ENCODE measurements around the gene RAPGEF4.
"Not testable (repeated sequence)": the region's sequence is repeated elsewhere in the genome, so short reads cannot be mapped to it uniquely, and the experiment has no call there.

Gene RAPGEF4

DNA sequence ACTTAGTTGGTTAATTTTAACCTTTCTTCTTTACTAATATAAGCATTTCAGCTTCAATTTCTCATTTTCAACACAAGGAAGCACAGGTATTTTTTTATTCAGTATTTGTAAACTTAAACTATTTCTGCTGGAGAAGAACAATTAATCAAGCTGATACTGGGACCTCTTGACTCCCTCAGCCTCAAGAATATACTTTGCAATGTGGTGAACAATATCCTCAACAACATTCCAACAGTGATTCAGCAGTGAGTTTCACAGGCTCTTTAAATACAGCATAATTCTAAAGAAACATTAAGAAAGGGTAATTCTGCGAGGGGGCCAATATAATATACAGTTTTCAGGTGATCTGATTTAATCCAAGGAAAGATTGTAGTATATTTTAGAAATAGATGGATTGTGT, 10.0 kb downstream of the RAPGEF4 start (continued):
- TF ChIP-seq, protein P1, sequence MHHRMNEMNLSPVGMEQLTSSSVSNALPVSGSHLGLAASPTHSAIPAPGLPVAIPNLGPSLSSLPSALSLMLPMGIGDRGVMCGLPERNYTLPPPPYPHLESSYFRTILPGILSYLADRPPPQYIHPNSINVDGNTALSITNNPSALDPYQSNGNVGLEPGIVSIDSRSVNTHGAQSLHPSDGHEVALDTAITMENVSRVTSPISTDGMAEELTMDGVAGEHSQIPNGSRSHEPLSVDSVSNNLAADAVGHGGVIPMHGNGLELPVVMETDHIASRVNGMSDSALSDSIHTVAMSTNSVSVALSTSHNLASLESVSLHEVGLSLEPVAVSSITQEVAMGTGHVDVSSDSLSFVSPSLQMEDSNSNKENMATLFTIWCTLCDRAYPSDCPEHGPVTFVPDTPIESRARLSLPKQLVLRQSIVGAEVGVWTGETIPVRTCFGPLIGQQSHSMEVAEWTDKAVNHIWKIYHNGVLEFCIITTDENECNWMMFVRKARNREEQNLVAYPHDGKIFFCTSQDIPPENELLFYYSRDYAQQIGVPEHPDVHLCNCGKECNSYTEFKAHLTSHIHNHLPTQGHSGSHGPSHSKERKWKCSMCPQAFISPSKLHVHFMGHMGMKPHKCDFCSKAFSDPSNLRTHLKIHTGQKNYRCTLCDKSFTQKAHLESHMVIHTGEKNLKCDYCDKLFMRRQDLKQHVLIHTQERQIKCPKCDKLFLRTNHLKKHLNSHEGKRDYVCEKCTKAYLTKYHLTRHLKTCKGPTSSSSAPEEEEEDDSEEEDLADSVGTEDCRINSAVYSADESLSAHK (tag by site-specific recombination; IDR thresholded peaks at IDR 0.05), result no peak
- no peak for TF ChIP-seq ZNF341 (tag by site-specific recombination; IDR thresholded peaks at IDR 0.05; ENCODE audit: low read depth)

DNA sequence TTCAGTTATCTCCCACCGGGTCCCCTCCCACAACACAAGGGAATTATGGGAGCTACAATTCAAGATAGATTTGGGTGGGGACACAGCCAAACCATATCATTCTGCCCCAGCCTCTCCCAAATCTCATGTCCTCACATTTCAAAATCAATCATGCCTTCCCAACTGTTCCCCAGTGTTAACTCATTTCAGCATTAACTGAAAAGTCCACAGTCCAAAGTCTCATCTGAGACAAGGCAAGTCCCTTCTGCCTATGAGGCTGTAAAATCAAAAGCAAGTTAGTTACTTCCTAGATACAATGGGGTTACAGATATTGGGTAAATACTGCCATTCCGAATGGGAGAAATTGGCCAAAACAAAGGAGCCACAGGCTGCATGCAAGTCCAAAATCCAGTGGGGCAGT, 12.9 kb downstream of the RAPGEF4 start:
- H3K4me1 ChIP-seq (ENCODE audit: control insufficient read depth, insufficient read depth, low read length); POLR2A ChIA-PET; H3K36me3 ChIP-seq (ENCODE audit: control insufficient read depth in 2 of 2, insufficient read depth in 1 of 2, low read length in 2 of 2); H3K9me3 ChIP-seq (ENCODE audit: control insufficient read depth, insufficient read depth, low read depth, low read length); H3K4me3 ChIP-seq (ENCODE audit: low read depth, low read length); CTCF ChIA-PET; H3K27ac ChIP-seq (ENCODE audit: extremely low read depth, low read depth, low read length): not testable (repeated sequence)

DNA sequence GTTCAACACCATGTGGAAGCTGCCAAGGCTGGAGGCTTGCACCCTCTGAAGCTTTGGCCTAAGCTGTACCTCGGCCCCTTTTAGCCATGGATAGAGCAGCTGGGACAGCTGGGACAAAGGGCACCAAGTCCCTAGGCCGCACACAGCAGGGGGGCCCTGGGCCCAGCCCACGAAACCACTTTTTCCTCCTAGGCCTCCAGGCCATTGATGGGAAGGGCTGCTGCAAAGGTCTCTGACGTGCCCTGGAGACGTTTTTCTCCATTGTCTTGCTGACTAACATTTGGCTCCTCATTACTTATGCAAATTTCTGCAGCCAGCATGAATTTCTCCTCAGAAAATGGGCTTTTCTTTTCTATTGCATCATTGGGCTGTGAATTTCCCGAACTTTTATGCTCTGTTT, 13.7 kb downstream of the RAPGEF4 start:
- ChIA-PET POLR2A (no interaction called here), CTCF (no interaction called here)
- H3K27ac ChIP-seq (ENCODE audit: extremely low read depth, low read depth, low read length), result no peak overlapping the region
- H3K4me1 ChIP-seq (ENCODE audit: control insufficient read depth, insufficient read depth, low read length), result no peaks in the 10 kb centered on the region
- no peaks in the 10 kb centered on the region for H3K36me3 ChIP-seq (ENCODE audit: control insufficient read depth in 2 of 2, insufficient read depth in 1 of 2, low read length in 2 of 2)
- no peaks in the 10 kb centered on the region for H3K9me3 ChIP-seq (ENCODE audit: control insufficient read depth, insufficient read depth, low read depth, low read length)
- TF ChIP-seq ZNF585B (tag by site-specific recombination; IDR thresholded peaks at IDR 0.05) (peak; percentile 75), ZBTB20 (tag by site-specific recombination; IDR thresholded peaks at IDR 0.05) (no peak), ZNF660 (tag by site-specific recombination; IDR thresholded peaks at IDR 0.05) (no peak), ZFP3 (tag by site-specific recombination; IDR thresholded peaks at IDR 0.05; ENCODE audit: low read depth) (no peak)
- TF ChIP-seq, protein P2, sequence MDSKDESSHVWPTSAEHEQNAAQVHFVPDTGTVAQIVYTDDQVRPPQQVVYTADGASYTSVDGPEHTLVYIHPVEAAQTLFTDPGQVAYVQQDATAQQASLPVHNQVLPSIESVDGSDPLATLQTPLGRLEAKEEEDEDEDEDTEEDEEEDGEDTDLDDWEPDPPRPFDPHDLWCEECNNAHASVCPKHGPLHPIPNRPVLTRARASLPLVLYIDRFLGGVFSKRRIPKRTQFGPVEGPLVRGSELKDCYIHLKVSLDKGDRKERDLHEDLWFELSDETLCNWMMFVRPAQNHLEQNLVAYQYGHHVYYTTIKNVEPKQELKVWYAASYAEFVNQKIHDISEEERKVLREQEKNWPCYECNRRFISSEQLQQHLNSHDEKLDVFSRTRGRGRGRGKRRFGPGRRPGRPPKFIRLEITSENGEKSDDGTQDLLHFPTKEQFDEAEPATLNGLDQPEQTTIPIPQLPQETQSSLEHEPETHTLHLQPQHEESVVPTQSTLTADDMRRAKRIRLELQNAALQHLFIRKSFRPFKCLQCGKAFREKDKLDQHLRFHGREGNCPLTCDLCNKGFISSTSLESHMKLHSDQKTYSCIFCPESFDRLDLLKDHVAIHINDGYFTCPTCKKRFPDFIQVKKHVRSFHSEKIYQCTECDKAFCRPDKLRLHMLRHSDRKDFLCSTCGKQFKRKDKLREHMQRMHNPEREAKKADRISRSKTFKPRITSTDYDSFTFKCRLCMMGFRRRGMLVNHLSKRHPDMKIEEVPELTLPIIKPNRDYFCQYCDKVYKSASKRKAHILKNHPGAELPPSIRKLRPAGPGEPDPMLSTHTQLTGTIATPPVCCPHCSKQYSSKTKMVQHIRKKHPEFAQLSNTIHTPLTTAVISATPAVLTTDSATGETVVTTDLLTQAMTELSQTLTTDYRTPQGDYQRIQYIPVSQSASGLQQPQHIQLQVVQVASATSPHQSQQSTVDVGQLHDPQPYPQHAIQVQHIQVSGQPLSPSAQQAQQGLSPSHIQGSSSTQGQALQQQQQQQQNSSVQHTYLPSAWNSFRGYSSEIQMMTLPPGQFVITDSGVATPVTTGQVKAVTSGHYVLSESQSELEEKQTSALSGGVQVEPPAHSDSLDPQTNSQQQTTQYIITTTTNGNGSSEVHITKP (tag by site-specific recombination; IDR thresholded peaks at IDR 0.05), result no peak
- no peak overlapping the region for H3K4me3 ChIP-seq (ENCODE audit: low read depth, low read length)

DNA sequence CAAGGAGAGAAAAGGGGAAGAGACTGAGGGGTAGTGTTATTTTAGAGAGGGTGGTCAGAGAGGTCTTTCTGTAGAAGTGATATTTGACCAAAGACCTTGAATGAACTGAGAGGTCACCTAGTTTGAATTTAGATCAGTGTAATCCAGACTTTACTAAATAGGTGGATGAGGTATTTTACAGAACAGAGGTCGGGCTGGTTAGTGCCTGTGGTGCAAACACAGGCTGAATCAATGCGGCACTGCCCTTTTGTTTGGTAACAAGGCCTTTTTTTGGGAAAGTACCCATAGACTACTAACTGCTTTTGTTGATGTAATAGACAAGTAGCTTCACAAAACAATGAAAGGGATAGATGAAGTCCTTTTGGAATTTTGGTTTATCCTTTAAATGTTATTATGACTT, 15.9 kb downstream of the RAPGEF4 start:
- Histone ChIP-seq H3K9me3 (ENCODE audit: control insufficient read depth, insufficient read depth, low read depth, low read length) (no peaks in the 10 kb centered on the region), H3K27ac (ENCODE audit: extremely low read depth, low read depth, low read length) (no peak overlapping the region), H3K36me3 (ENCODE audit: control insufficient read depth in 2 of 2, insufficient read depth in 1 of 2, low read length in 2 of 2) (no peaks in the 10 kb centered on the region), H3K4me3 (ENCODE audit: low read depth, low read length) (no peak overlapping the region), H3K4me1 (ENCODE audit: control insufficient read depth, insufficient read depth, low read length) (no peaks in the 10 kb centered on the region)
- ChIA-PET CTCF (no interaction called here), POLR2A (no interaction called here)
- TF ChIP-seq ZFP3 (tag by site-specific recombination; IDR thresholded peaks at IDR 0.05; ENCODE audit: low read depth), result no peak
- TF ChIP-seq ZNF146 (tag by site-specific recombination; IDR thresholded peaks at IDR 0.05), result no peak
- TF ChIP-seq, protein P3, sequence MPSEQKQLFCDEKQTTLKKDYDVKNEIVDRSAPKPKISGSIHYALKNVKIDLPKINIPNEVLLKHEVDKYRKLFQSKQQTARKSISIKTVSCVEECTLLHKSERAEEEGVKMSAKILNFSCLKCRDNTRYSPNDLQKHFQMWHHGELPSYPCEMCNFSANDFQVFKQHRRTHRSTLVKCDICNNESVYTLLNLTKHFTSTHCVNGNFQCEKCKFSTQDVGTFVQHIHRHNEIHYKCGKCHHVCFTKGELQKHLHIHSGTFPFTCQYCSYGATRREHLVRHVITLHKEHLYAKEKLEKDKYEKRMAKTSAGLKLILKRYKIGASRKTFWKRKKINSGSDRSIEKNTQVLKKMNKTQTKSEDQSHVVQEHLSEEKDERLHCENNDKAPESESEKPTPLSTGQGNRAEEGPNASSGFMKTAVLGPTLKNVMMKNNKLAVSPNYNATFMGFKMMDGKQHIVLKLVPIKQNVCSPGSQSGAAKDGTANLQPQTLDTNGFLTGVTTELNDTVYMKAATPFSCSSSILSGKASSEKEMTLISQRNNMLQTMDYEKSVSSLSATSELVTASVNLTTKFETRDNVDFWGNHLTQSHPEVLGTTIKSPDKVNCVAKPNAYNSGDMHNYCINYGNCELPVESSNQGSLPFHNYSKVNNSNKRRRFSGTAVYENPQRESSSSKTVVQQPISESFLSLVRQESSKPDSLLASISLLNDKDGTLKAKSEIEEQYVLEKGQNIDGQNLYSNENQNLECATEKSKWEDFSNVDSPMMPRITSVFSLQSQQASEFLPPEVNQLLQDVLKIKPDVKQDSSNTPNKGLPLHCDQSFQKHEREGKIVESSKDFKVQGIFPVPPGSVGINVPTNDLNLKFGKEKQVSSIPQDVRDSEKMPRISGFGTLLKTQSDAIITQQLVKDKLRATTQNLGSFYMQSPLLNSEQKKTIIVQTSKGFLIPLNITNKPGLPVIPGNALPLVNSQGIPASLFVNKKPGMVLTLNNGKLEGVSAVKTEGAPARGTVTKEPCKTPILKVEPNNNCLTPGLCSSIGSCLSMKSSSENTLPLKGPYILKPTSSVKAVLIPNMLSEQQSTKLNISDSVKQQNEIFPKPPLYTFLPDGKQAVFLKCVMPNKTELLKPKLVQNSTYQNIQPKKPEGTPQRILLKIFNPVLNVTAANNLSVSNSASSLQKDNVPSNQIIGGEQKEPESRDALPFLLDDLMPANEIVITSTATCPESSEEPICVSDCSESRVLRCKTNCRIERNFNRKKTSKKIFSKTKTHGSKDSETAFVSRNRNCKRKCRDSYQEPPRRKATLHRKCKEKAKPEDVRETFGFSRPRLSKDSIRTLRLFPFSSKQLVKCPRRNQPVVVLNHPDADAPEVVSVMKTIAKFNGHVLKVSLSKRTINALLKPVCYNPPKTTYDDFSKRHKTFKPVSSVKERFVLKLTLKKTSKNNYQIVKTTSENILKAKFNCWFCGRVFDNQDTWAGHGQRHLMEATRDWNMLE (tag by site-specific recombination; conservative IDR thresholded peaks at IDR 0.05; ENCODE audit: low read depth), result no peak
- no peak for TF ChIP-seq YY1 (tag by site-specific recombination; IDR thresholded peaks at IDR 0.05)
- TF ChIP-seq, protein P4, sequence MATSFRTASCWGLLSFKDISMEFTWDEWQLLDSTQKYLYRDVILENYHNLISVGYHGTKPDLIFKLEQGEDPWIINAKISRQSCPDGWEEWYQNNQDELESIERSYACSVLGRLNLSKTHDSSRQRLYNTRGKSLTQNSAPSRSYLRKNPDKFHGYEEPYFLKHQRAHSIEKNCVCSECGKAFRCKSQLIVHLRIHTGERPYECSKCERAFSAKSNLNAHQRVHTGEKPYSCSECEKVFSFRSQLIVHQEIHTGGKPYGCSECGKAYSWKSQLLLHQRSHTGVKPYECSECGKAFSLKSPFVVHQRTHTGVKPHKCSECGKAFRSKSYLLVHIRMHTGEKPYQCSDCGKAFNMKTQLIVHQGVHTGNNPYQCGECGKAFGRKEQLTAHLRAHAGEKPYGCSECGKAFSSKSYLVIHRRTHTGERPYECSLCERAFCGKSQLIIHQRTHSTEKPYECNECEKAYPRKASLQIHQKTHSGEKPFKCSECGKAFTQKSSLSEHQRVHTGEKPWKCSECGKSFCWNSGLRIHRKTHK (tag by site-specific recombination; IDR thresholded peaks at IDR 0.05), result no peak
- TF ChIP-seq SALL2 (tag by site-specific recombination; IDR thresholded peaks at IDR 0.05; ENCODE audit: borderline replicate concordance), result no peak
- no peak for TF ChIP-seq ZNF324 (tag by site-specific recombination; IDR thresholded peaks at IDR 0.05)
- no peak for TF ChIP-seq ZNF24 (tag by site-specific recombination; IDR thresholded peaks at IDR 0.05)
- TF ChIP-seq ZBTB48 (tag by site-specific recombination; IDR thresholded peaks at IDR 0.05), result no peak
- TF ChIP-seq, protein P5, sequence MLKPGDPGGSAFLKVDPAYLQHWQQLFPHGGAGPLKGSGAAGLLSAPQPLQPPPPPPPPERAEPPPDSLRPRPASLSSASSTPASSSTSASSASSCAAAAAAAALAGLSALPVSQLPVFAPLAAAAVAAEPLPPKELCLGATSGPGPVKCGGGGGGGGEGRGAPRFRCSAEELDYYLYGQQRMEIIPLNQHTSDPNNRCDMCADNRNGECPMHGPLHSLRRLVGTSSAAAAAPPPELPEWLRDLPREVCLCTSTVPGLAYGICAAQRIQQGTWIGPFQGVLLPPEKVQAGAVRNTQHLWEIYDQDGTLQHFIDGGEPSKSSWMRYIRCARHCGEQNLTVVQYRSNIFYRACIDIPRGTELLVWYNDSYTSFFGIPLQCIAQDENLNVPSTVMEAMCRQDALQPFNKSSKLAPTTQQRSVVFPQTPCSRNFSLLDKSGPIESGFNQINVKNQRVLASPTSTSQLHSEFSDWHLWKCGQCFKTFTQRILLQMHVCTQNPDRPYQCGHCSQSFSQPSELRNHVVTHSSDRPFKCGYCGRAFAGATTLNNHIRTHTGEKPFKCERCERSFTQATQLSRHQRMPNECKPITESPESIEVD (tag by site-specific recombination; IDR thresholded peaks at IDR 0.05), result no peak
